HEK293T (cell line): Measurements from ENCODE around the gene MRPL10.

Experiments used
- CTCF ChIA-PET: fragments of 350-600 bp; formaldehyde crosslinking; extraction: SDS; loops from one replicate; lab custom pipeline; 2021; ENCODE audit warnings: antibody characterized with exemption, inconsistent platforms; lab: Yijun Ruan, JAX
- POLR2A ChIA-PET: fragments of 350-600 bp; formaldehyde crosslinking; extraction: SDS; loops from one replicate; lab custom pipeline; 2020; ENCODE audit warnings: antibody characterized with exemption, inconsistent platforms; lab: Yijun Ruan, JAX
- DNase-seq: peaks from one replicate; pipeline ENCODE4 v3.0.0; 2012; ENCODE audit warnings: mixed read lengths; ENCODE audit errors: extremely low spot score
- ARNT ChIP-seq: fragments of 450-650 bp; IDR thresholded peaks from 2 replicates; pipeline ENCODE4 v1.6.1; 2017; ENCODE audit warnings: mild to moderate bottlenecking
- BHLHE40 ChIP-seq: fragments of 450-650 bp; IDR thresholded peaks from 2 replicates; pipeline ENCODE4 v1.6.1; 2016; ENCODE audit warnings: mild to moderate bottlenecking, moderate library complexity, borderline replicate concordance
- CTBP1 ChIP-seq: fragments of 450-650 bp; IDR thresholded peaks from 2 replicates; pipeline ENCODE4 v1.6.1; 2016; ENCODE audit warnings: borderline replicate concordance
- ELF4 ChIP-seq: fragments of 450-650 bp; IDR thresholded peaks from 2 replicates; pipeline ENCODE4 v1.6.1; 2017; ENCODE audit warnings: antibody characterized with exemption
- FOXA1 ChIP-seq: fragments of 450-650 bp; IDR thresholded peaks from 2 replicates; pipeline ENCODE4 v1.6.1; 2016; ENCODE audit warnings: mild to moderate bottlenecking
- FOXK2 ChIP-seq: fragments of 450-650 bp; IDR thresholded peaks from 2 replicates; pipeline ENCODE4 v1.6.1; 2016; ENCODE audit warnings: mild to moderate bottlenecking
- FOXM1 ChIP-seq: fragments of 450-650 bp; IDR thresholded peaks from 2 replicates; pipeline ENCODE4 v1.6.1; 2017; ENCODE audit warnings: mild to moderate bottlenecking, borderline replicate concordance
- HDGF ChIP-seq: fragments of 450-650 bp; IDR thresholded peaks from 2 replicates; pipeline ENCODE4 v1.6.1; 2017; ENCODE audit warnings: antibody characterized with exemption, borderline replicate concordance
- L3MBTL2 ChIP-seq: fragments of 450-650 bp; conservative IDR thresholded peaks from 2 replicates; pipeline ENCODE4 v1.6.1; 2016; ENCODE audit warnings: mild to moderate bottlenecking
- LEF1 ChIP-seq: fragments of 450-650 bp; IDR thresholded peaks from 2 replicates; pipeline ENCODE4 v1.6.1; 2017; ENCODE audit warnings: mild to moderate bottlenecking, borderline replicate concordance
- NFRKB ChIP-seq: fragments of 450-650 bp; IDR thresholded peaks from 2 replicates; pipeline ENCODE4 v1.6.1; 2016; ENCODE audit warnings: mild to moderate bottlenecking, moderate library complexity
- SP1 ChIP-seq: fragments of 450-650 bp; IDR thresholded peaks from 2 replicates; pipeline ENCODE4 v1.6.1; 2017
- SUZ12 ChIP-seq: fragments of 450-650 bp; IDR thresholded peaks from 2 replicates; pipeline ENCODE4 v1.6.1; 2016; ENCODE audit warnings: mild to moderate bottlenecking
- TARDBP ChIP-seq: fragments of 450-650 bp; IDR thresholded peaks from 2 replicates; pipeline ENCODE4 v1.6.1; 2016
- ZNF384 ChIP-seq: fragments of 450-650 bp; IDR thresholded peaks from 2 replicates; pipeline ENCODE4 v1.6.1; 2016
- TF ChIP-seq, protein P1 (sequence below): fragments of 450-650 bp; IDR thresholded peaks from 2 replicates; pipeline ENCODE4 v1.6.1; 2016

MRPL10 gene

DNA sequence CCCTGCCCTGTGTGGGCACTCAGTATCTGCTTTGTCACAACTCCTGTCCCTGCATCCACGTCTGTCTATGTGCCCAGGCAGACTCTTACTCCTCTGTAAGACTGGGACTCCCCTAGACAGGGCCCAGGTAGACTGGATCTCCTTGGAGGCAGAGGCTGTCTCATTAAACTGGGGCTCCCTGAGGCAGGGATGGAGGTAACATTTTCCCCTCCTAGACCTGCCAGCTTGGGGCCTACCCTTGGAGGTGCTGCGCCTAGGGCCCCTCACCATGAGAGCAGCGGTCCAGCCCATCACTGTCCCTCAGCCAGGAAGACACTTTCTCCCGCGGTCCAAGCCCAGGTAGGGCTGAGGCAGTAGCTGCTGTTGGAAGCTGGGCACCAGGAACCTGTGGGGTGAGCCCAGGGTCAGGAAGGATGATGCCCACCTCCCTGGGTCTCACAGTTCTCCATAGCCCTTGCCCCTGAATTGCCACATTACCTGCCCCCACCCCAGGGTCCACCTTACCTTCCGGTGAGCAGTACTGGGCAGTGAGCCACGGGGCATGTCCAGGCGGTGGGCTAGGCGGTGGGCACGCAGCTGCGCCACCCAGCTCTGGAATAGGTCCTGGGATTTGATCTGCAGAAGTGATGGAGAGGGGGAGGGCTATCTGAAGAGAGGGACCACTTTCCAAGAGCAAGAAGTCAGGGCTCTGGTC is 13.2 kb downstream of the MRPL10 start:
- no peak for DNase-seq
- TF ChIP-seq ZNF384, result no peak
- no peak for TF ChIP-seq TARDBP
- TF ChIP-seq SUZ12, result no peak
- TF ChIP-seq SP1, result no peak
- no peak for TF ChIP-seq CTBP1
- no peak for TF ChIP-seq ELF4
- no peak for TF ChIP-seq L3MBTL2
- TF ChIP-seq FOXM1, result no peak
- no peak for TF ChIP-seq ARNT
- TF ChIP-seq FOXK2, result no peak
- TF ChIP-seq HDGF, result no peak
- TF ChIP-seq FOXA1, result no peak
- TF ChIP-seq LEF1, result no peak
- ChIA-PET CTCF (no interaction called here), POLR2A (interaction anchor here (1.0 kb wide), 1 partner anchor 13 kb away, joined by 3 read pairs; the partner anchor contains the start of genes LRRC46 and MRPL10)

DNA sequence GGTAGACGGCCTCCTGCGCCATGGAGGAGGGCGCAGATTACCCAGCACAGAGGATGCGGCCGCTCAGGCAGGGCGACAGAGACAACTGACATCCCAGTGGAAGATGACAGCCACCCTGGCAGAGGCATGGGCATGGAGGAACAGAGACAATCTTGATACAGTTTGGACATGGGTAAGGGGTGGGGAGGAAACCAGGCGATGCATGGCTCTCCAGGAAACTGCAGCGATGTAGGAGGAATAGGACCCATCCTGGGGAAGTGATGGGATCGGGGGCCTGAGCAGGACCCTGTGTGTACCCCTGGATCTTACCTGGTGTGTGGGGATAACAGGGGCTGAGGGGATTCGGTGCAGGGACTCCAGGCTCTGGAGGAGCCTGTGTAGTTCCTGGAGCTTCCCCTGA is 14.4 kb downstream of the MRPL10 start:
- ChIA-PET POLR2A (no interaction called here), CTCF (no interaction called here)
- TF ChIP-seq FOXK2 (no peak), ARNT (no peak), FOXM1 (no peak), CTBP1 (no peak), SUZ12 (no peak), BHLHE40 (no peak), ELF4 (no peak), ZNF384 (no peak)
- TF ChIP-seq, protein P1, sequence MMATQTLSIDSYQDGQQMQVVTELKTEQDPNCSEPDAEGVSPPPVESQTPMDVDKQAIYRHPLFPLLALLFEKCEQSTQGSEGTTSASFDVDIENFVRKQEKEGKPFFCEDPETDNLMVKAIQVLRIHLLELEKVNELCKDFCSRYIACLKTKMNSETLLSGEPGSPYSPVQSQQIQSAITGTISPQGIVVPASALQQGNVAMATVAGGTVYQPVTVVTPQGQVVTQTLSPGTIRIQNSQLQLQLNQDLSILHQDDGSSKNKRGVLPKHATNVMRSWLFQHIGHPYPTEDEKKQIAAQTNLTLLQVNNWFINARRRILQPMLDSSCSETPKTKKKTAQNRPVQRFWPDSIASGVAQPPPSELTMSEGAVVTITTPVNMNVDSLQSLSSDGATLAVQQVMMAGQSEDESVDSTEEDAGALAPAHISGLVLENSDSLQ, result no peak
- DNase-seq, result no peak

DNA sequence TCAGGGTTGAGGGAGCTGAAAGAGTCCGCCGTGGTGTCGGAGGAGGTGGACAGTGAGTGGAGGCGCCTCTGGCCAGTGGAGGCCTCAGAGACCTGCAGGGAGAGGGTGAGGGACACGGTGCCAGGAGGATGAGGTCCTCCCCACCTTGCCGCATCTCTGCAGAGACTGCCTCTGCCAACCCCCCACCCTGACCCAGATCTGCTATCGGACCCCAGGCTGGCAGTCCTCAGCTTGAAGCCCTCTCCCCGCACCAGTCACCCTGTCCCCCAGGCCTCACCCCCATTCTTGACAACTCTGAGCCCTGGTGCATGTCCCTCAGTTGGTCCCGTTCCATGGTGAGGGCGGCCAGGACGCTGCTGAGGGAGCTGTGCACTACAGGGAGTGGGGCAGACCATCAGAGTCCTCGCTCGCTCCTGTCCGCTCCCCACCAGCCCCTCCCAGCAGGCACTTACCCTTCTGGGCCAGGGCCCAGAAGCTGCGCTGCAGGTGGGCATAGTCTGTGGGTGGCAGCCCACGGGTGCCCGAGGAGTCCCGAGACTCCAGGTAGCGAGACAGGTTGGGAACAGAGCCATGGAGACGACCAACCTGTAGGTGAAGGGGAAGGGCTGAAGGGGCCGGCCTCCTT is 15.1 kb downstream of the MRPL10 start:
- TF ChIP-seq FOXM1, result no peak
- no peak for TF ChIP-seq BHLHE40
- no peak for TF ChIP-seq TARDBP
- TF ChIP-seq NFRKB, result no peak
- no peak for TF ChIP-seq LEF1
- TF ChIP-seq, protein P1, result no peak
- TF ChIP-seq L3MBTL2, result no peak
- no peak for TF ChIP-seq SP1
- no peak for TF ChIP-seq FOXK2
- no peak for DNase-seq
- POLR2A ChIA-PET, result interaction anchor here (0.8 kb wide), 1 partner anchor 15 kb away, joined by 3 read pairs; the partner anchor contains the start of genes LRRC46 and MRPL10
- CTCF ChIA-PET, result no interaction called here

DNA sequence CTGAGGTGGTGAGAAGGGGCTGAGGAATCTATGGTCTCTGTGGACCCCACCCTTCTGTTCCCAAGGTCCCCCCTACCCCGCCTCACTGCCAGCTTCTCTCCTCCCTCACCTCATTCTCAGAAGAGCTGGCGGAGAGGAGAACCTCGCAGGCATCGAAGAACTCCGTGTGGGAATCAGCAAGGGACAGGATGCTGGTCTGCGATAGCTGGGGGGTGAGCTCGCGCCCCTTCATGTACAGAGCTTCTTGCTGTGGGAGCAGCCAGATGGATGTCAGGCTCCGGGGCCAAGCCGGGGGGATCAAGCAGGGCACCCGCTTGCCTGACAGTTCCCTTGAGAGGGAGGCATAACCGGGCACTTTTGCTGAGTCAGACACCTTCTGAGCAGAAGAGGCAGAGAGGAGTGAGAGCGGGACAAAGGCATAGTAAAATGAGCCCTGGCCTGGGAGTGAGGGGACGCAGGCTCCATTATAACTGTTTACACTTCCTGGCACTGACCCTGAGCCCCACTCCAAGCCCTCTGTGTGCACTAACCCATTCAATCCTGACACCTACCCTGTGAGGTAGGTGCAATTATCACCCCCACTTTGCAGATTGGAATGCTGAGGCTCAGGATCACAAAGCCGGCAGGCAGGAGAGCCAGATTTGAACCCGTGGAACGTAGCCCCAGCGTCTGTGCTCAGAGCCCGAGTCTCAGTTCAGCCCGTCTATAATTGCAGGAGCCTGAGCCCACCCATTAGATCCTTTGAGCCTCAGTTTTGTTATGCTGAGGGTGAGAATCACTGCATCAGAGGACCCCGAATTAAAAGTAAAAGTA is 16.0 kb downstream of the MRPL10 start:
- TF ChIP-seq LEF1 (no peak), HDGF (no peak), FOXA1 (no peak), CTBP1 (no peak), TARDBP (no peak), L3MBTL2 (no peak), ARNT (no peak), NFRKB (no peak), SP1 (no peak), ZNF384 (no peak), FOXM1 (no peak), BHLHE40 (no peak), ELF4 (no peak), FOXK2 (no peak)
- TF ChIP-seq, protein P1, result no peak
- CTCF ChIA-PET, result no interaction called here
- DNase-seq, result no peak
- POLR2A ChIA-PET, result interaction anchor here (0.9 to 1.1 kb wide), 2 partner anchors 15 to 16 kb away, joined by 3 read pairs; partner anchors contain the start of genes LRRC46 and MRPL10

DNA sequence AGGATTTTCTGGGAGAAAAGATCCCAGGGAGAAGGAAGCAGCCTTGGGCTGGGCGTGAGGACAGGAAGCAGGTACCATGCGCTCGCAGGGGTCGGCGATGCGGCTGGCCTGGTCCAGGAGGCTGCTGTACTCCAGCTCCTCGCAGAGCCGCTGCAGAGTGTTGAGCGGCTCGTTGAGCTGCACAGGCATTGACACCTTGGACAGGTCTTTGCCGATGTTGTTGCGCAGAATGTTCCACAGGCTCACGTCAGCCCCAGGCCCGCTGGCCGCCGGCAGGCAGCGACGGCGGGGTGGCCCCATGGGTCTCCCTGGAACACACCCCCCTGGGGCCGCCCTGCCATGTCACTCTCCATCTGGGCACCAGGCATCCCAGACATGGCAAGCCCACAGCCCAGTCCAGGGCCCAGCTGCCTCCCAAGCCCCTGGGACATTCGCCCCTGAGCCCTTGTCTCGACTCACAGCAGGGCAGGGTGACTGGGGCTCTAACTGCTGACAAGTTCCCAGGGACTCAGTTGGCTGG is 17.8 kb downstream of the MRPL10 start:
- DNase-seq, result no peak
- CTCF ChIA-PET, result no interaction called here
- TF ChIP-seq ELF4, result no peak
- no peak for TF ChIP-seq FOXA1
- no peak for TF ChIP-seq L3MBTL2
- no peak for TF ChIP-seq SP1
- TF ChIP-seq, protein P1, result no peak
- TF ChIP-seq TARDBP, result no peak
- no peak for TF ChIP-seq SUZ12
- no peak for TF ChIP-seq FOXK2
- TF ChIP-seq NFRKB, result no peak
- TF ChIP-seq ARNT, result no peak
- TF ChIP-seq BHLHE40, result no peak
- no peak for TF ChIP-seq ZNF384
- no peak for TF ChIP-seq CTBP1
- POLR2A ChIA-PET, result no interaction called here
